Measurements from ENCODE around the gene VCX3A. TPM values are rescaled to one million over a fixed set of nuclear protein-coding genes. Genes with fewer than 3 reads are reported as not detected.
"Not testable (repeated sequence)": the region's sequence is repeated elsewhere in the genome, so short reads cannot be mapped to it uniquely, and the experiment has no call there.

Gene VCX3A
- total RNA-seq = not detected
- under 1 TPM; 0.08 to 0.16 TPM for polyA plus RNA-seq
- long read RNA-seq, donor 1 = 0 reads
- long read RNA-seq, donor 2 = 0 reads
- long read RNA-seq, donor 3 = 0 reads
- long read RNA-seq, donor 4 = 0 reads
- long read RNA-seq, donor 5 = 0 reads

GRCh38 chrX:6535018-6535417 lies at the start of gene VCX3A:
TSS of gene VCX3A (minus strand) at chrX:6535118. CDS start at chrX:6534497, 621 bp downstream.
- not testable (repeated sequence) for H3K27me3 ChIP-seq (ENCODE audit: control insufficient read depth in 3 of 3, insufficient read depth in 3 of 3, low read length in 2 of 3); H3K9ac ChIP-seq (ENCODE audit: insufficient read depth in 1 of 2, low read length in 2 of 2); DNase-seq; H3K9me3 ChIP-seq (ENCODE audit: control insufficient read depth in 4 of 4, insufficient read depth in 3 of 4, low read length in 3 of 4); ATAC-seq (ENCODE audit: insufficient read depth, low FRiP score); H3K4me3 ChIP-seq; H3K36me3 ChIP-seq (ENCODE audit: control insufficient read depth in 4 of 4, insufficient read depth in 4 of 4, low read length in 4 of 4); H3K4me1 ChIP-seq (ENCODE audit: control insufficient read depth in 5 of 5, insufficient read depth in 5 of 5, low read length in 5 of 5); H3K27ac ChIP-seq (ENCODE audit: low read depth in 1 of 2, low read length in 1 of 2)
- WGBS, 2 donors = 88 to 100% methylated on average over 1 of the region's 1 CpG

- 72 to 76% methylated on average over 5 of the region's 5 CpGs for WGBS, 2 donors
- Histone ChIP-seq H3K27ac (ENCODE audit: low read depth in 1 of 2, low read length in 1 of 2) (no peak overlapping the region), H3K27me3 (ENCODE audit: control insufficient read depth in 3 of 3, insufficient read depth in 3 of 3, low read length in 2 of 3) (peaks cover 0 to 15% (median 0%) of the 10 kb centered on the region in 3 donors), H3K36me3 (ENCODE audit: control insufficient read depth in 4 of 4, insufficient read depth in 4 of 4, low read length in 4 of 4) (no peaks in the 10 kb centered on the region), H3K9me3 (ENCODE audit: control insufficient read depth in 4 of 4, insufficient read depth in 3 of 4, low read length in 3 of 4) (no peaks in the 10 kb centered on the region), H3K4me3 (no peak overlapping the region), H3K4me1 (ENCODE audit: control insufficient read depth in 5 of 5, insufficient read depth in 5 of 5, low read length in 5 of 5) (no peaks in the 10 kb centered on the region), H3K9ac (ENCODE audit: insufficient read depth in 1 of 2, low read length in 2 of 2) (no peak overlapping the region)
- ATAC-seq (ENCODE audit: insufficient read depth, low FRiP score) (no peak), DNase-seq (peak in 1 of 3 donors; percentile 0)
- TF ChIP-seq CTCF (IDR thresholded peaks at IDR 0.05; ENCODE audit: control extremely low read depth, extremely low read depth) = no peak
These were observed 39.8 kb upstream of the VCX3A start for GRCh38 chrX:6574762-6575161.

GRCh38 chrX:6568031-6568430 lies 33.1 kb upstream of the VCX3A start:
- H3K27me3 ChIP-seq (ENCODE audit: control insufficient read depth in 3 of 3, insufficient read depth in 3 of 3, low read length in 2 of 3) = peaks cover 0 to 21% (median 0%) of the 10 kb centered on the region in 3 donors
- H3K27ac ChIP-seq (ENCODE audit: low read depth in 1 of 2, low read length in 1 of 2) = no peak overlapping the region
- H3K9me3 ChIP-seq (ENCODE audit: control insufficient read depth in 4 of 4, insufficient read depth in 3 of 4, low read length in 3 of 4) = peaks cover 0 to 2% (median 0%) of the 10 kb centered on the region in 4 donors
- TF ChIP-seq CTCF (IDR thresholded peaks at IDR 0.05; ENCODE audit: control extremely low read depth, extremely low read depth) = no peak
- whole genome bisulfite sequencing, 2 donors = 67 to 69% methylated on average over 3 of the region's 3 CpGs
- no peaks in the 10 kb centered on the region for H3K4me1 ChIP-seq (ENCODE audit: control insufficient read depth in 5 of 5, insufficient read depth in 5 of 5, low read length in 5 of 5)
- no peak for ATAC-seq (ENCODE audit: insufficient read depth, low FRiP score)
- H3K9ac ChIP-seq (ENCODE audit: insufficient read depth in 1 of 2, low read length in 2 of 2) = no peak overlapping the region
- DNase-seq = no peak
- no peak overlapping the region for H3K4me3 ChIP-seq
- no peaks in the 10 kb centered on the region for H3K36me3 ChIP-seq (ENCODE audit: control insufficient read depth in 4 of 4, insufficient read depth in 4 of 4, low read length in 4 of 4)

- Histone ChIP-seq H3K27ac (ENCODE audit: low read depth in 1 of 2, low read length in 1 of 2) (no peak overlapping the region), H3K36me3 (ENCODE audit: control insufficient read depth in 4 of 4, insufficient read depth in 4 of 4, low read length in 4 of 4) (no peaks in the 10 kb centered on the region), H3K4me1 (ENCODE audit: control insufficient read depth in 5 of 5, insufficient read depth in 5 of 5, low read length in 5 of 5) (no peaks in the 10 kb centered on the region), H3K4me3 (no peak overlapping the region), H3K9ac (ENCODE audit: insufficient read depth in 1 of 2, low read length in 2 of 2) (no peak overlapping the region), H3K27me3 (ENCODE audit: control insufficient read depth in 3 of 3, insufficient read depth in 3 of 3, low read length in 2 of 3) (peaks cover 0 to 7% (median 0%) of the 10 kb centered on the region in 3 donors), H3K9me3 (ENCODE audit: control insufficient read depth in 4 of 4, insufficient read depth in 3 of 4, low read length in 3 of 4) (peaks cover 0 to 11% (median 0%) of the 10 kb centered on the region in 4 donors)
- no peak for TF ChIP-seq CTCF (IDR thresholded peaks at IDR 0.05; ENCODE audit: control extremely low read depth, extremely low read depth)
- DNase-seq = no peak
- WGBS, 2 donors = 87 to 93% methylated on average over 5 of the region's 5 CpGs
- ATAC-seq (ENCODE audit: insufficient read depth, low FRiP score) = no peak
These were observed 24.1 kb upstream of the VCX3A start for GRCh38 chrX:6558979-6559378.

All from lung (tissue), 16 donors.